Fibroblast of the aortic adventitia (primary cell): ENCODE data around the gene TNS3. TPM values are rescaled to one million over a fixed set of nuclear protein-coding genes. Genes with fewer than 3 reads are reported as not detected.
A peak's percentile ranks its signal among the peaks of the same experiment; 100 is the strongest.

Source experiments
- DNase-seq: peaks from one replicate; pipeline ENCODE4 v3.0.0-alpha.2; 2010; ENCODE audit warnings: low read depth
- H3K4me3 ChIP-seq: 2 replicates; pipeline ENCODE4 v1.5.1; 2011; ENCODE audit warnings: low read depth, mild to moderate bottlenecking, control low read depth, low read length, moderate library complexity
- CTCF ChIP-seq: IDR thresholded peaks from 2 replicates; pipeline ENCODE4 v1.5.1; 2011; ENCODE audit warnings: mild to moderate bottlenecking, low read length, control low read depth, inconsistent platforms; ENCODE audit not compliant: insufficient read depth
- total RNA-seq: library from RNA; depleted of rRNA; stranded (reverse); fragments of >200 nt; gene quantifications from 2 replicates; pipeline ENCODE4 v1.2.3, GENCODE V29; 2012; ENCODE audit warnings: low replicate concordance

TNS3 gene
- total RNA-seq, 1 donor, result 28.3 TPM

DNA sequence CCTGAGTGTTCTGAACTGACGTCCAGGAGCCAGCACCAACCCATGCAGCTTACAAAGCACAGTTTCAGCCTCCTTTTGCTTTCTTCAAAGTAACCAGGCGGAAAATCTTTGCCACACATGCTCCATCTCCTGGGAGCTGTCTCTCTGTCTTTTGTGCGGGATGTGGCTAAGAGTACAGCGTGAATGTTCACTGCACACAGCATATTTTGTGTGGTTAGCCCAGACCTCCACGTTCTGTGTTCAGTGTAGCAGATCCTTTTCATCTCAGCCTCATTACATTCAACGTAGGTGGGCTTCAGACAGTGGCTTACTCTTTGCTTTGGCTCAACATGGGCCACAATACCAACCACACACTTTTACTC lies 200.8 kb downstream of the TNS3 start:
- no peak for TF ChIP-seq CTCF
- DNase-seq, result no peak
- no peak overlapping the region for H3K4me3 ChIP-seq

DNA sequence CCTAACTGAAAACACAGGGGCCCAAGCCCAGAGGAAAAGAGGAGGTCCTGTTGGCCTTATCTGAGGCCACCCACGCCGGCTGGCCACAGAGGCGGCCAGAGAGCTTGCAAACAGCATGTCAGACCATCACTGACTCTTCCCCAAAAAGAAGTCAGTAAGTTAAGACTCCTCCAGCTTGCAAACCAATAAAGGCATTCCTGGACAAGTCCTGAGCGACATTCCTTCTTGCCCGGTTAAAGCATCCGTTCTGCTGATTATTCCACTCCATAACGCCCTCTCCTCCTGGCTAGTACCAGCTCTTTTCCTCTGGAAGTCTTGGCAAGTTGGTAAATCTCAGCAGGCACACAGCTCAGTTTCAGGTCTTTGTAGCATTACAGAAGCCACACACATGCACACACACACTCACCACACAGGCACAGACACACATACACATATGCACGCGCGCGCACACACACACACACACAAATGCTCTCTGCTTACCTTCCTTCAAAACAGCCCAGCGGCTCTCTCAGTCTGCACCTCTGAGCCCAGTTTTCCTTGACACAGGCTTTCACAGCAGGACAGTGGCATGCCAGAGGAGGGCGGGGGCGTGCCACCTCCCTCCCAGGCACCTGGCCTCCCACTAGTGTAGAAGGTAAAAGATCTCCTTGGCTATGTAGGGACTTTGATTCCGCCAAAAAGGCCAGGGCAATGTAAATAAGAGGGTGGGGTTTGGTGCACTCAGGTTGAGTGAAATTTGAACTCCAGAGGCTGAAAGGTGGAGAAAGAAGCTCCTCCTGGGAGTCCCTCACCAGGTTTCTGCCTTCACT lies 201.4 kb downstream of the TNS3 start:
- DNase-seq, result peak; percentile 76
- no peak for TF ChIP-seq CTCF
- H3K4me3 ChIP-seq, result no peak overlapping the region

GRCh38 chr7:47379629-47380324 lies 202.1 kb downstream of the TNS3 start:
- DNase-seq, result peak; percentile 82
- TF ChIP-seq CTCF, result no peak
- H3K4me3 ChIP-seq, result no peak overlapping the region

GRCh38 chr7:47378728-47379395 lies 203.0 kb downstream of the TNS3 start:
- TF ChIP-seq CTCF, result no peak
- no peak for DNase-seq
- H3K4me3 ChIP-seq, result no peak overlapping the region

GRCh38 chr7:47377741-47378140 lies 204.2 kb downstream of the TNS3 start:
- no peak for TF ChIP-seq CTCF

DNA sequence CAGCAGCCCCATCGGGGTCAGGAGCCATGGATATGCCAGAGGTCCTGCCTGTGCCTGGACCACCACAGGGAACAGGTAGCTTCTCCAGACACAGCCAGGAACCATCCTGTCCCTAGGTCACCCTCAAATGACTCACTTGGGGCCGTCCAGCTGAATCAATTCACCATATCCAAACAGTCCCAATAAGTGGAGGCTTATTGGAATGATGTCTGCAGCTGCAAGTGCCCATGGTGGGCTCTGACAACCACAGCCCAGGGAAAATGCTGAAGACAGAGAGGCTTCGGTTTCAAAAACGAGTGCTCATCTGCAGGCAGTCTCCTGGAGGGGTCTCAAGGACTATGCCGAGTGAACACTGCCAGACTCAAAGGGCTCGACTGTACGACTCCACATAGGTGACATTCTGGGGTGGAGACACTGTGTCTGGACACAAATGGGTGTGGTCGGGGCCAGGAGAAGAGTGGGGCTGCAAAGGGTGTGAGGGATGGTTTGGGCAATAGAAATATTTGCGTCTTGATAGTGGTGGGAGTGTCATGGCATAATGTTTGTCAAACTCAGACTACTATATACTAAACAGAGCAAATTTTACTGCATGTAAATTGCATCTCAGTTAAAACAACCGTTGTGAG lies 204.8 kb downstream of the TNS3 start:
- no peak for DNase-seq
- H3K4me3 ChIP-seq, result no peak overlapping the region
- no peak for TF ChIP-seq CTCF

More at GRCh38 chr7:47377741-47378140, 204.2 kb downstream of the TNS3 start:
- H3K4me3 ChIP-seq, result no peak overlapping the region
- DNase-seq, result no peak
